NOMO-1 treated with DMSO at 0.1 percent for 48 hours (cell line): ENCODE data around the gene PGGHG.
A peak's percentile ranks its signal among the peaks of the same experiment; 100 is the strongest.

Experiments
- DNase-seq: peaks from one replicate; lab custom pipeline; 2025; ENCODE audit not compliant: unreplicated experiment; lab: John Stamatoyannopoulos, UW

PGGHG gene

GRCh38 chr11:288478-289397 is at the start of gene PGGHG:
Gene PGGHG, plus strand, starts transcription at chr11:289126. Its CDS starts 691 bp downstream, at chr11:289817.
- DNase-seq: peak; percentile 49

GRCh38 chr11:240315-240714 is 48.6 kb upstream of the PGGHG start:
- DNase-seq: no peak

- DNase-seq: no peak
Measured at GRCh38 chr11:241634-242033, 47.3 kb upstream of the PGGHG start.

- DNase-seq: no peak
Measured at GRCh38 chr11:244376-244775, 44.5 kb upstream of the PGGHG start.

GRCh38 chr11:249062-249461 is 39.9 kb upstream of the PGGHG start:
- no peak for DNase-seq

- DNase-seq: no peak
Measured at GRCh38 chr11:250274-250673, 38.7 kb upstream of the PGGHG start.

GRCh38 chr11:250740-251299 is 38.1 kb upstream of the PGGHG start:
- DNase-seq: peak; percentile 38

- DNase-seq: no peak
Measured at GRCh38 chr11:251550-251949, 37.4 kb upstream of the PGGHG start.

- no peak for DNase-seq
Measured at GRCh38 chr11:252666-253065, 36.3 kb upstream of the PGGHG start.

GRCh38 chr11:253160-253885 is 35.6 kb upstream of the PGGHG start:
- no peak for DNase-seq

- DNase-seq: no peak
Measured at GRCh38 chr11:253886-254270, 35.0 kb upstream of the PGGHG start.

- peak; percentile 12 for DNase-seq
Measured at GRCh38 chr11:255176-255575, 33.8 kb upstream of the PGGHG start.

- DNase-seq: no peak
Measured at GRCh38 chr11:255816-256215, 33.1 kb upstream of the PGGHG start.

GRCh38 chr11:256952-257737 is 31.8 kb upstream of the PGGHG start:
- DNase-seq: peak; percentile 59

GRCh38 chr11:257766-258493 is 31.0 kb upstream of the PGGHG start:
- no peak for DNase-seq

- no peak for DNase-seq
Measured at GRCh38 chr11:259413-259812, 29.5 kb upstream of the PGGHG start.

- no peak for DNase-seq
Measured at GRCh38 chr11:261624-262023, 27.3 kb upstream of the PGGHG start.

- peak; percentile 27 for DNase-seq
Measured at GRCh38 chr11:266676-267439, 22.1 kb upstream of the PGGHG start.

GRCh38 chr11:267491-267994 is 21.4 kb upstream of the PGGHG start:
- DNase-seq: no peak
